IPS DF 4.7 (cell line): Measurements from ENCODE around the gene TMEM100.
A peak's percentile ranks its signal among the peaks of the same experiment; 100 is the strongest.

Source experiments
- DNase-seq: peaks from one replicate; pipeline ENCODE4 v3.0.0-alpha.2; 2013; ENCODE audit warnings: low spot score; ENCODE audit errors: extremely low read depth

TMEM100 gene

GRCh38 chr17:55722742-55723487, at the start of gene TMEM100:
Gene TMEM100 (minus strand): TSS chr17:55722864. CDS start chr17:55721070, 1,794 bp downstream.
- no peak for DNase-seq

GRCh38 chr17:55772086-55772485, 49.4 kb upstream of the TMEM100 start:
- DNase-seq: no peak

GRCh38 chr17:55770196-55770870, 47.7 kb upstream of the TMEM100 start:
- no peak for DNase-seq

- no peak for DNase-seq
These were observed 46.9 kb upstream of the TMEM100 start for GRCh38 chr17:55769625-55770000.

- no peak for DNase-seq
These were observed 46.4 kb upstream of the TMEM100 start for GRCh38 chr17:55768936-55769624.

- DNase-seq: no peak
These were observed 42.8 kb upstream of the TMEM100 start for GRCh38 chr17:55765472-55765871.

- DNase-seq: no peak
These were observed 41.9 kb upstream of the TMEM100 start for GRCh38 chr17:55764610-55765009.

GRCh38 chr17:55763856-55764255, 41.2 kb upstream of the TMEM100 start:
- DNase-seq: no peak

GRCh38 chr17:55762086-55762858, 39.6 kb upstream of the TMEM100 start:
- no peak for DNase-seq

- no peak for DNase-seq
These were observed 38.1 kb upstream of the TMEM100 start for GRCh38 chr17:55760643-55761355.

GRCh38 chr17:55758171-55758570, 35.5 kb upstream of the TMEM100 start:
- no peak for DNase-seq

GRCh38 chr17:55757659-55758058, 35.0 kb upstream of the TMEM100 start:
- no peak for DNase-seq

- no peak for DNase-seq
These were observed 34.0 kb upstream of the TMEM100 start for GRCh38 chr17:55756689-55757088.

- no peak for DNase-seq
These were observed 29.1 kb upstream of the TMEM100 start for GRCh38 chr17:55751720-55752250.

- peak; percentile 28 for DNase-seq
These were observed 28.3 kb upstream of the TMEM100 start, which contains the start of gene PCTP for GRCh38 chr17:55750750-55751657. Gene PCTP (plus strand): TSS chr17:55751051. CDS start chr17:55751104, 53 bp downstream.

- no peak for DNase-seq
These were observed 27.3 kb upstream of the TMEM100 start for GRCh38 chr17:55749985-55750384.

GRCh38 chr17:55748841-55749240, 26.2 kb upstream of the TMEM100 start:
- DNase-seq: no peak

GRCh38 chr17:55747209-55747608, 24.5 kb upstream of the TMEM100 start:
- no peak for DNase-seq

GRCh38 chr17:55746466-55746865, 23.8 kb upstream of the TMEM100 start:
- DNase-seq: no peak
